HG03565 (cell line): ENCODE measurements around the gene HSPA9.

ENCODE experiments used
- ATAC-seq: cut with Tn5 transposase; IDR thresholded peaks from one replicate; pipeline ENCODE4 v1.9.1; 2021; ENCODE audit warnings: mild to moderate bottlenecking, moderate library complexity; ENCODE audit not compliant: unreplicated experiment

HSPA9 gene

GRCh38 chr5:138596105-138596881 lies 21.1 kb upstream of the HSPA9 start:
- ATAC-seq = no peak

GRCh38 chr5:138595180-138595795 lies 20.1 kb upstream of the HSPA9 start:
- no peak for ATAC-seq

- no peak for ATAC-seq
Measured at GRCh38 chr5:138594305-138595058, 19.3 kb upstream of the HSPA9 start.

GRCh38 chr5:138588013-138588788 lies 13.0 kb upstream of the HSPA9 start:
- ATAC-seq = no peak

- no peak for ATAC-seq
Measured at GRCh38 chr5:138585157-138585556, 10.0 kb upstream of the HSPA9 start.

- ATAC-seq = no peak
Measured at GRCh38 chr5:138583984-138584637, 8.9 kb upstream of the HSPA9 start.

GRCh38 chr5:138582959-138583358 lies 7.8 kb upstream of the HSPA9 start:
- ATAC-seq = no peak

GRCh38 chr5:138580777-138581176 lies 5.6 kb upstream of the HSPA9 start:
- no peak for ATAC-seq

- ATAC-seq = no peak
Measured at GRCh38 chr5:138580001-138580400, 4.8 kb upstream of the HSPA9 start.

- ATAC-seq = no peak
Measured at GRCh38 chr5:138579517-138579863, 4.3 kb upstream of the HSPA9 start.

GRCh38 chr5:138577452-138577851 lies 2.3 kb upstream of the HSPA9 start:
- ATAC-seq = no peak

- no peak for ATAC-seq
Measured at GRCh38 chr5:138574744-138575193, 432 bp downstream of the HSPA9 start.

GRCh38 chr5:138573949-138574670 lies 1.1 kb downstream of the HSPA9 start:
- no peak for ATAC-seq

- ATAC-seq = no peak
Measured at GRCh38 chr5:138573223-138573622, 2.0 kb downstream of the HSPA9 start.

- no peak for ATAC-seq
Measured at GRCh38 chr5:138570871-138571270, 4.3 kb downstream of the HSPA9 start.

- ATAC-seq = no peak
Measured at GRCh38 chr5:138569782-138570181, 5.4 kb downstream of the HSPA9 start.

GRCh38 chr5:138568061-138568824 lies 7.0 kb downstream of the HSPA9 start:
- no peak for ATAC-seq

- ATAC-seq = no peak
Measured at GRCh38 chr5:138566792-138567191, 8.4 kb downstream of the HSPA9 start.
